T-helper 17 cell (primary cell): ENCODE data around the gene TMC7. TPM values are rescaled to one million over a fixed set of nuclear protein-coding genes. Genes with fewer than 3 reads are reported as not detected.
"Not testable (repeated sequence)": the region's sequence is repeated elsewhere in the genome, so short reads cannot be mapped to it uniquely, and the experiment has no call there.

Experiments
- ATAC-seq: fragments of 150-1000 bp; cut with Tn5 transposase; 2 replicates; pipeline ENCODE4 v1.10.0; 2021; ENCODE audit warnings: mild to moderate bottlenecking, moderate library complexity
- DNase-seq, 3 donors: peaks; one replicate each; pipeline versions ENCODE4 v3.0.0 to v3.0.0-alpha.2; 2020 to 2021
- H3K9me3 ChIP-seq: one replicate; pipeline ENCODE4 v1.7.0; 2013; ENCODE audit warnings: low read length, mild to moderate bottlenecking; ENCODE audit not compliant: control insufficient read depth, poor library complexity, severe bottlenecking
- H3K27ac Mint-ChIP-seq: one replicate; pipeline ENCODE4 v1.8.0; 2022; ENCODE audit warnings: mild to moderate bottlenecking, moderate library complexity, mixed read lengths
- H3K27me3 Mint-ChIP-seq: one replicate; pipeline ENCODE4 v1.8.0; 2022; ENCODE audit warnings: mixed read lengths
- H3K36me3 Mint-ChIP-seq: one replicate; pipeline ENCODE4 v1.8.0; 2022; ENCODE audit warnings: low read depth, mixed read lengths
- H3K4me1 Mint-ChIP-seq: one replicate; pipeline ENCODE4 v1.8.0; 2022; ENCODE audit warnings: mild to moderate bottlenecking, mixed read lengths
- H3K4me3 Mint-ChIP-seq: one replicate; pipeline ENCODE4 v1.8.0; 2022; ENCODE audit warnings: mild to moderate bottlenecking, moderate library complexity, mixed read lengths
- total RNA-seq, 4 donors: library from RNA in 2 of 4; stranded (reverse) in 2 of 4; gene quantifications; one replicate each; pipeline ENCODE4 v1.2.3 and lab custom pipeline; 2022 to 2026

The TMC7 gene
- total RNA-seq, result not detected
- total RNA-seq (lab: John Stamatoyannopoulos, UW), result 0.08 to 0.12 reads per million in 2 donors

DNA sequence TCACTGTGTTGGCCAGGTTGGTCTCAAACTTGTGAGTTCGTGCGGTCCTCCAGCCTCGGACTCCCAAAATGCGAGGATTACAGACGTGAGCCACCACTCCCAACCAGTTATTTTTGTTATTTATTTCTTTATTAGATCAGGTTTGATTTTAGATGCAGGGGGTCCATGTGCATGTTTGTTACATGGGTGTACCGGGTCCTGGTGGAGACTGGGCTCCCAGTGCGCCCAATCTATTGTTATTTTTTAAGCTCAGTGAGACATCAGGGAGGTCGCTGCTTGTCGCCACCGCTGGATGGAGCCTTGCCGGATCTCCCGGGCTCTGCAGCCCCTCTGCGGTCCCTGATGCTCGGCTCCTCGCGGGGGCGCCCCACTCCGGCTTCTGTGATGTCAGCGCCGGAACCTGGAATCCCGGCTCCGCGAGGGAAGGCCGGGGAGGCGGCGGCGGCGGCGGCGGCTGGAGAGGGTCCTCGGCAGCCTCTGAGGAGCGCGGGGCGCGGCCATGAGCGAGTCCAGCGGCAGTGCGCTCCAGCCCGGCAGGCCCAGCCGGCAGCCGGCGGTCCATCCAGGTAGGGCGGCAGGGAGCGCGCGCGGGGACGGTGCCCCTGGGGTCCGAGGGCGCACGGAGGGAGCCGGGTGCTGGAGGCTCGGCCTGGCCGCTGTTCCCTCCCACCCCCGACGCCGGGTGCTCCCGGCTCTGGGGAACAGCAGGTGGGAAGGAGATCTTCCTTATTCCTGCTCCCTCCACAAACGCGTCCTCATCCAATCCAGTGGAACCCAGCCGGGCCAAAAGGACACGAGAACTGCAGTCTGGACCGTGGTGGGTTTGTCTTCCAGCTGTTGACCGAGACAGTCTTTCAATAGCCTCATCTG is at the start of gene TMC7:
Gene TMC7 (plus strand): TSS at position 370 of the 870 bp plus-strand sequence. CDS start 130 bp downstream, at position 500.
- ATAC-seq (no peak), DNase-seq (no peak)
- peak within 1 kb of the TSS; percentile 12 for H3K4me3 Mint-ChIP-seq

DNA sequence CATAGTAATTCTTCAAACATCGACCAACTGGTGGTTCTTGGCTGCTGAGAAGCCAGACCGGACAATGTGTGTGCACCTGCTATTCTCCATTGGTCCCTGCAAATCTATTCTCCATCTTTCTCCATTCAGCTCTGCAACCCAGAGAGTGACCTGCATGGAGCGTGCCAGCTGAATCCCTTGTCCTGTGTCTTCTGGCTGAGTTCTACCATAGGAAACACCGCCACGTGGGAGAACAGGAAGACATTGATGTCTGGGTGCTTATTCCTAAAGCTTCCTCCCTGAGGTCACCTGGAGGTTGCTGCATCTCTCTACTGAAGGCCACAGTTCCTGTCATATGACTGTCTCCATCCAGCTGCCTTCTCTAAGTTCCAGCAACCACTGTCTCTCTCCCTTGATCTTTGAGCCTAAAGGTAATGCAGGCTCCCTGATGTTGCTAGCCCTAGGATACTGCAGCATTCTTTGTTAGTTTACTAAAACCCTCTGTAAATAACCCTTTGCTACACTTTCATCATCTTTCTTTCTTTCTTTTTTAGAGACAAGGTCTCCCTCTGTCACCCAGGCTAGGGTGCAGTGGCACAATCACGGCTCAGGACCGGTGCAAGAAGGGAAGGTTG is 46.9 kb upstream of the TMC7 start:
- ATAC-seq (no peak), DNase-seq (no peak)
- Mint-ChIP-seq H3K27ac (peak overlapping the region; percentile 34), H3K27me3 (no peaks in the 10 kb centered on the region), H3K36me3 (no peaks in the 10 kb centered on the region), H3K4me1 (peaks cover 10% of the 10 kb centered on the region), H3K4me3 (no peak overlapping the region)
- no peaks in the 10 kb centered on the region for H3K9me3 ChIP-seq

More for the DNA sequence above, at the start of gene TMC7:
- Mint-ChIP-seq H3K36me3 (peaks cover 5% of the 10 kb centered on the region), H3K27me3 (peaks cover 37% of the 10 kb centered on the region), H3K4me1 (peaks cover 2% of the 10 kb centered on the region), H3K27ac (no peak within 1 kb of the TSS)
- no peaks in the 10 kb centered on the region for H3K9me3 ChIP-seq

DNA sequence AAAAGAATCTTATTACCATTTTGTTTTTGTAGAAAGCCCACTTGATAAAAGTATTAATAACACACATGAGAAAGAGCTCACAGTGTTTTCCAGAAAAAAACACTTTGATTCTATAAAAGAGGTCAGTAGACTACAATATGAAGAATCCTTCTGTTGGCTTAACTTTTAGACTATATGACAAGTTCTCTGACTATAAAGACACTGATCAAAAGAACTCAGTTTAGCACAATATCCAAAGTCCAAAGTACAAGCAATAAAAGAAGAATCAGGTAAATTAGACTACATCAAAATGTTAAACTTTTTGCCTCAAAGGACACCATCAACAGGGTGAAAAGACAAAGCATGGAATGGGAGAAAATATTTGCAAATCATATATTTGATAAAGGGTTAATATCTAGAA is 46.3 kb upstream of the TMC7 start:
- no peak overlapping the region for H3K4me3 Mint-ChIP-seq
- H3K27ac Mint-ChIP-seq, result peak overlapping the region; percentile 34
- H3K36me3 Mint-ChIP-seq, result no peaks in the 10 kb centered on the region
- peaks cover 10% of the 10 kb centered on the region for H3K4me1 Mint-ChIP-seq
- DNase-seq (no peak), ATAC-seq (no peak)
- H3K9me3 ChIP-seq, result no peaks in the 10 kb centered on the region
- no peaks in the 10 kb centered on the region for H3K27me3 Mint-ChIP-seq

DNA sequence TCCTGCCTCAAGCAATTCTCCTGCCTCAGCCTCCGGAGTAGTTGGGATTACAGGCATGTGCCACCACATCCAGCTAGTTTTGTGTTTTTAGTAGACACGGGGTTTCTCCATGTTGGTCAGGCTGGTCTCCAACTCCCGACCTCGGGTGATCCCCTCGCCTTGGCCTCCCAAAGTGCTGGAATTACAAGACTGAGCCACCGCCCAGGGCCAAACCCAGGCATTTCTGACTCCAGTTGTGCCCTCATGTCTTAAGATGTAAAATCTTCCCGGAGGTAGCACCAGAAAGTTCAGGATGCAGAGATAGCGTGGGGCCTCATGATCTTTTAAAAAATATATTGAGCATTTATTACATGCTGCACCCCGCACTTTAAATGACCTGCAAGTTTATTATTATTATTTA is 44.7 kb upstream of the TMC7 start:
- DNase-seq (no peak), ATAC-seq (no peak)
- Mint-ChIP-seq H3K27me3 (no peaks in the 10 kb centered on the region), H3K27ac (no peak overlapping the region), H3K4me3 (no peak overlapping the region), H3K36me3 (no peaks in the 10 kb centered on the region), H3K4me1 (peaks cover 7% of the 10 kb centered on the region)
- no peaks in the 10 kb centered on the region for H3K9me3 ChIP-seq

DNA sequence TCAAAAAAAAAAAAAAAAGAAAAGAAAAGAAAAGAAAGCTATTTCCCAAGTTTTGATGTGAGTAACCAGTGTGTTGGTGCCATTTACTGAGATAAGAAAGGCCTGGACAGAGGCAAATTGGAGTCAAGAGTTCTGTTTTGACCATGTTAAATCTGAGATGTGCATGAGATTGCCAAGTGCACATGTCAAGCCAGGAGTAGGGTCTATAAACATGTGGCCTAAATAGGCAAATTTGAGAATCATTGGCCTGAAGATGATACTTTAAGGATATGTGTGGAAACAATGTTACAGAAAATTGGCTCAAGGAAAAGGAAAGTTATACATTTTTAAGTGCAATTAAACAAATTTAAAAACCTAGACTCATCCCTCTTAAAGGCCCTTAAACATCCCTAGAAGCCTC is 42.3 kb upstream of the TMC7 start:
- ATAC-seq (no peak), DNase-seq (no peak)
- no peak overlapping the region for H3K27ac Mint-ChIP-seq
- H3K4me3 Mint-ChIP-seq, result no peak overlapping the region
- peaks cover 15% of the 10 kb centered on the region for H3K4me1 Mint-ChIP-seq
- no peaks in the 10 kb centered on the region for H3K36me3 Mint-ChIP-seq
- H3K9me3 ChIP-seq, result no peaks in the 10 kb centered on the region
- H3K27me3 Mint-ChIP-seq, result no peaks in the 10 kb centered on the region

DNA sequence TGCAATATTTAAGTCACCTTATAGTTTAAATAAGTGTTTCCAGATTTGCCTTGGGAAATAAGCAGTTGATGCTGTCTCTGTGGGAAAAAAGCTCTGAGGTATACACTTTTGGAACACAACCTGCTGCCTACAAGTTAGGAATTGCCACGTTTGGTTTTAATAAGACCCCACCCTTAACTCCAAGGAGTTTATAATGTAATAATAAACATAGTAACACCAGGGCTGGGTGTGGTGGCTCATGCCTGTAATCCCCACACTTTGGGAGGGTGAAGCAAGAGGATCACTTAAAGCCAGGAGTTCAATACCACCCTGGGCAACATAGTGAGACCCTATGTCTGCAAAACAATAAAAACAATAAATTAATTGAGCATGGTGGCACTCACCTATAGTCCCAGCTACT is 41.7 kb upstream of the TMC7 start:
- no peaks in the 10 kb centered on the region for H3K9me3 ChIP-seq
- Mint-ChIP-seq H3K27me3 (no peaks in the 10 kb centered on the region), H3K4me1 (peaks cover 10% of the 10 kb centered on the region), H3K27ac (no peak overlapping the region), H3K36me3 (no peaks in the 10 kb centered on the region), H3K4me3 (no peak overlapping the region)
- DNase-seq, result no peak
- no peak for ATAC-seq

DNA sequence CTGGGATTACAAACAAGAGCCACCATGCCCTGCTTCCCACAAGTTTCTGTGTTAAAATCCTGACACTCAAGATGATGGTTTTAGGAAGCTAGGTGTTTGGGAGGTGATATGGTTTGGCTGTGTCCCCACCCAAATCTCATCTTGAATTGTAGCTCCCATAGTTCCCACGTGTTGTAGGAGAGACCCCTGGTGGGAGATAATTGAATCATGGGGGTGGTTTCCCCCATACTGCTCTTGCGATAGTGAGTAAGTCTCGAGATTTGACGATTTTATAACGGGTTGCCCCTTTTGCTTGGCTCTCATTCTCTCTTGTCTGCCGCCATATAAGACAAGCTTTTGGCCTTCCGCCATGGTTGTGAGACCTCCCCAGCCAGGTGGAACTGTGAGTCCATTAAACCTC is 40.3 kb upstream of the TMC7 start:
- H3K4me3 Mint-ChIP-seq, result no peak overlapping the region
- H3K9me3 ChIP-seq, result no peaks in the 10 kb centered on the region
- DNase-seq (no peak), ATAC-seq (no peak)
- peak overlapping the region; percentile 47 for H3K27ac Mint-ChIP-seq
- no peaks in the 10 kb centered on the region for H3K27me3 Mint-ChIP-seq
- H3K4me1 Mint-ChIP-seq, result peaks cover 9% of the 10 kb centered on the region
- H3K36me3 Mint-ChIP-seq, result no peaks in the 10 kb centered on the region

DNA sequence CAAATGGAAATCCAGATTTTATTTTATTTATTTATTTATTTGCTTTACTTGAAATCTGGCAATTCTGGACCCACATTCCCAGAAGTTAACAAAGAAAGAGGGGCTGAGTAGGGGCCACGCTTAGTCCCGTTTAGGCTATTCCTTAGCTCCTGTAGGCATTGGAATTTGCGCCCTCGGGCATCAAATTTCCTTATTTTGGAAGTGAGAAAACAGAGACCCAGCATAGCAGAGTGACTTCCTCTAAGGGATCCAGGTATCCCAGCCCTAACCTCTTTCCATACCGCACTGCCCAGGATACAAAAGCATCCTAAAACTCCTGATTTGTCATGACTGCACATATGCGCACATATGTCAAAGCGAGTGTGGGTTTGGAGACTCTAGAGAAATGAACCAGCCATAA is 38.5 kb upstream of the TMC7 start:
- DNase-seq (no peak), ATAC-seq (no peak)
- Mint-ChIP-seq H3K4me3 (peak overlapping the region; percentile 86), H3K36me3 (no peaks in the 10 kb centered on the region), H3K27ac (peak overlapping the region; percentile 78), H3K4me1 (peaks cover 9% of the 10 kb centered on the region), H3K27me3 (no peaks in the 10 kb centered on the region)
- no peaks in the 10 kb centered on the region for H3K9me3 ChIP-seq

DNA sequence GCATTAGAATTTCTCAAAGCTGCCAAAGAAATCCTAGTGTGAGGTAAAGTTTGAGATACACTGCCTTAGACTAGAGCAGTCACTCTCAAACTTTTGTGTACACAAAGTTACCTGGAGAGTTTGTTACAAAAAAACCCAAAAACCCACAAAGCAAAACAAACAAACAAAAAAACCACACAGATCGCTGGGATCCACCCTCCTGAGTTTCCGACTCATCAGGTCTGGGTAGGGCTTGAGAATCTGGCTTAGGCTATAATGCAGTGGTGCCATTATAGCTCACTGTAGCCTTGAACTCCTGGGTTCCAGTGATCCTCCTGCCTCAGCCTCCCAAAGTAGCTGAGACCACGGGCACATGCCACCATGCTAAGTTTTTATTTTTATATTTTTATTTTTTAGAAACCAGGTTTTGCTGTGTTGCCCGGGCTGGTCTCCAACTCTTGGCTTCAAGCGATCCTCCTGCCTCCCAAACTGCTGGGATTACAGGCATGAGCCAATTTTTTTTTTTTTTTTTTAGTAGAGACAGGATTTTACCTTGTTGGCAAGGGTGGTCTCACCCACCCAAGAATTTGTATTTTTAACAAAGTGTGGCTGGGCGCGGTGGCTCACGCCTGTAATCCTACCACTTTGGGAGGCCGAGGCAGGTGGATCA is 35.2 kb upstream of the TMC7 start:
- H3K36me3 Mint-ChIP-seq, result no peaks in the 10 kb centered on the region
- no peaks in the 10 kb centered on the region for H3K27me3 Mint-ChIP-seq
- DNase-seq (no peak), ATAC-seq (no peak)
- H3K27ac Mint-ChIP-seq, result no peak overlapping the region
- H3K4me1 Mint-ChIP-seq, result peaks cover 11% of the 10 kb centered on the region
- no peak overlapping the region for H3K4me3 Mint-ChIP-seq
- no peaks in the 10 kb centered on the region for H3K9me3 ChIP-seq

DNA sequence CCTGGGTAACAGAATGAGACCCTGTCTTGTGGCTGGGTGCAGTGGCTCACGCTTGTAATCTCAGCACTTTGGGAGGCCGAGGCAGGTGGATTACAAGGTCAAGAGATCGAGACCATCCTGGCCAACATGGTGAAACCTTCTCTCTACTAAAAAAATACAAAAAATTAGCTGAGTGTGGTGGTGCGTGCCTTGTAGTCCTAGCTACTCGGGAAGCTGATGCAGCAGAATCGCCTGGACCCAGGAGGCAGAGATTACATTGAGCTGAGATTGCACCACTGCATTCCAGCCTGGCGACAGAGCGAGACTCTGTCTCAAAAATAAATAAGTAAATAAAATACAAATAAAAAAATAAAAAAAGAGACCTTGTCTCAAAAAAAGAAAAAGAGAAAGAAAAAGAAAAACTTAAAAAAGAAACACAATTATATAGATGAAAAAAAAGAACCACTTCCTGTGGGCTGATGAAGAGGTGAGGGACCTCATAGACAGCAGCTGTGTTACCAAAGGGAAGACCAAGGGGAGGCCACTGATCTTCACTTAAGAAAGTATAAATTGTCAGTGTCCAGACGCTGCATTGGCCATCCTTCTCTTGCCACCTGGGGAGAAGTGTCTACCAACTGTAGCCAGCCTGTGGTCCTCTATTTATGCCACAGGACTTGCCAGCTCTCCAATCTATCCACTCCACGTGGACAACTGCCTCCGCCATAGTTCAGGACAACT is 33.1 kb upstream of the TMC7 start:
- H3K9me3 ChIP-seq, result no peaks in the 10 kb centered on the region
- Mint-ChIP-seq H3K4me1 (peaks cover 7% of the 10 kb centered on the region), H3K27ac (no peak overlapping the region), H3K27me3 (no peaks in the 10 kb centered on the region), H3K36me3 (no peaks in the 10 kb centered on the region), H3K4me3 (no peak overlapping the region)
- ATAC-seq (no peak), DNase-seq (no peak)

DNA sequence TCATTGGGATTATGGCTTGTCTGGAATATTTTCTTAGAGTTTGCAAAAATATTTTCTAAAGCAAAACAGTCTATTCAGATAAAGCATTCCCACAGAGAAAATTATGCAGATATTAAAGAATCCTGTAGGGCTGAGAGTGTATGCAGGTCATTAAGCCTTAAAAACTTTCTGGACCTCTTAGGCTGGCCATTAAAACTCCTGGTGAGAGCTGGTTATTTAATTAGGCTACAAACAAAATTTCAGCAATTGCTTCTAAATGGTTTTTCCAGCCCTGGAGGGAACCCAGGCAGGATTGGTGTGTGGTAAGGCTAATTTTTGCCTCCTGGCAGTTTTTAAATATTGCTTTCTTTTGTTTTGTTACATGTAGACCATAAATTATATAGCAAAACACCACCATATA is 30.2 kb upstream of the TMC7 start:
- no peak for ATAC-seq
- no peak overlapping the region for H3K4me3 Mint-ChIP-seq
- no peaks in the 10 kb centered on the region for H3K9me3 ChIP-seq
- peaks cover 7% of the 10 kb centered on the region for H3K4me1 Mint-ChIP-seq
- no peak for DNase-seq
- no peaks in the 10 kb centered on the region for H3K27me3 Mint-ChIP-seq
- no peak overlapping the region for H3K27ac Mint-ChIP-seq
- H3K36me3 Mint-ChIP-seq, result no peaks in the 10 kb centered on the region

DNA sequence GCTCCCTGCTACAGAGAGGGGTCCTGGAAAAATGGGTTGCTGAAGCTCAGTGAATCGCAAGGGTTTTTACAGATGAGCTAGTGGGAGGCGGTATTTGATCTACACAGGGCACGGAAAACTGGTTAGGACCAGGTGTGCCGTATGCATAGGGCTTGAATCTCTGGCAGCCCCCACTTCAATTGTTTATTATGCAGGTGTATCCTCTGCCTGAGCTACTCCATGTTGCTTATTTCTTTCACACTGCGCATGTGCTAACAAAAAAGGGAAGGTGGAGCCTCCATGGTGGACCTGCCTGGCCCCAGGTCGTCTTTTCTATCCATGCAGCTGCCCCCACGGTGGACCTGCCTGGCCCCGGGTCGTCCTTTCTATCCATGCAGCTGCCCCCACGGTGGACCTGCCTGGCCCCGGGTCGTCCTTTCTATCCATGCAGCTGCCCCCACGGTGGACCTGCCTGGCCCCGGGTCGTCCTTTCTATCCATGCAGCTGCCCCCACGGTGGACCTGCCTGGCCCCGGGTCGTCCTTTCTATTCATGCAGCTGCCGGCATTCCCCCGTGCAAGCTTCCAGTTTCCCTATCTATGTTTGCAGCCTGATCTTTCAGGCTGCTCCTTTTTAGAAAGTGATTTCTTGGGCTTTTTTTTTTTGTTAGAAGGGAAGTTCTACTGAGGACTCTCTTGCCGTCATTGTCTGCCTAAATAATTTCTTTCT is 27.7 kb upstream of the TMC7 start:
- not testable (repeated sequence) for H3K9me3 ChIP-seq, H3K27me3 Mint-ChIP-seq, H3K27ac Mint-ChIP-seq, DNase-seq, H3K36me3 Mint-ChIP-seq, H3K4me1 Mint-ChIP-seq
- peak; percentile 51 for ATAC-seq
- H3K4me3 Mint-ChIP-seq, result peak overlapping the region; percentile 76
